Activated CD8-positive, alpha-beta T cell treated with anti-CD3 and anti-CD28 coated beads for 36 hours (primary cell): Measurements from ENCODE around the gene ALDH4A1. TPM values are rescaled to one million over a fixed set of nuclear protein-coding genes. Genes with fewer than 3 reads are reported as not detected.

Experiments
- ATAC-seq: fragments of 200-7000 bp; cut with Tn5 transposase; one replicate; pipeline ENCODE4 v1.10.0; 2021; ENCODE audit warnings: mild to moderate bottlenecking, moderate library complexity
- CTCF ChIA-PET: fragments of 350-600 bp; sonication (Branson Sonifier 250); formaldehyde crosslinking; loops from one replicate; lab custom pipeline; 2021; ENCODE audit warnings: antibody characterized with exemption; lab: Charles Lee
- POLR2A ChIA-PET: fragments of 350-600 bp; sonication (Branson Sonifier 250); formaldehyde crosslinking; loops from one replicate; lab custom pipeline; 2021; ENCODE audit warnings: antibody characterized with exemption; lab: Charles Lee
- DNase-seq: peaks from one replicate; pipeline ENCODE4 v3.0.0-alpha.2; 2020
- H3K27ac Mint-ChIP-seq: one replicate; pipeline ENCODE4 v1.8.0; 2021; ENCODE audit warnings: mild to moderate bottlenecking, mixed read lengths
- H3K27me3 Mint-ChIP-seq: one replicate; pipeline ENCODE4 v1.8.0; 2021; ENCODE audit warnings: mixed read lengths
- H3K36me3 Mint-ChIP-seq: one replicate; pipeline ENCODE4 v1.8.0; 2021; ENCODE audit warnings: low read depth, mixed read lengths
- H3K4me1 Mint-ChIP-seq: one replicate; pipeline ENCODE4 v1.8.0; 2021; ENCODE audit warnings: low read depth, mixed read lengths
- H3K4me3 Mint-ChIP-seq: one replicate; pipeline ENCODE4 v1.8.0; 2021; ENCODE audit warnings: mild to moderate bottlenecking, moderate library complexity, mixed read lengths
- H3K9me3 Mint-ChIP-seq: one replicate; pipeline ENCODE4 v1.8.0; 2021; ENCODE audit warnings: mixed read lengths
- intact Hi-C: fragments of 100-400 bp; cut with micrococcal nuclease; formaldehyde crosslinking; loops from one replicate; pipeline ENCODE4 v1.10.0; 2022
- total RNA-seq, 2 experiments: library from RNA; stranded (reverse); gene quantifications; one replicate each; pipeline ENCODE4 v1.2.3, GENCODE V29; 2021
- TF ChIP-seq, protein P1 (sequence below): fragments of 200-600 bp; IDR thresholded peaks from one replicate; pipeline ENCODE4 v1.8.0; 2022; ENCODE audit warnings: antibody characterized with exemption, mild to moderate bottlenecking

ALDH4A1 gene
- total RNA-seq, 2 experiments from 2014 or later: 3.9 to 4.3 TPM

DNA sequence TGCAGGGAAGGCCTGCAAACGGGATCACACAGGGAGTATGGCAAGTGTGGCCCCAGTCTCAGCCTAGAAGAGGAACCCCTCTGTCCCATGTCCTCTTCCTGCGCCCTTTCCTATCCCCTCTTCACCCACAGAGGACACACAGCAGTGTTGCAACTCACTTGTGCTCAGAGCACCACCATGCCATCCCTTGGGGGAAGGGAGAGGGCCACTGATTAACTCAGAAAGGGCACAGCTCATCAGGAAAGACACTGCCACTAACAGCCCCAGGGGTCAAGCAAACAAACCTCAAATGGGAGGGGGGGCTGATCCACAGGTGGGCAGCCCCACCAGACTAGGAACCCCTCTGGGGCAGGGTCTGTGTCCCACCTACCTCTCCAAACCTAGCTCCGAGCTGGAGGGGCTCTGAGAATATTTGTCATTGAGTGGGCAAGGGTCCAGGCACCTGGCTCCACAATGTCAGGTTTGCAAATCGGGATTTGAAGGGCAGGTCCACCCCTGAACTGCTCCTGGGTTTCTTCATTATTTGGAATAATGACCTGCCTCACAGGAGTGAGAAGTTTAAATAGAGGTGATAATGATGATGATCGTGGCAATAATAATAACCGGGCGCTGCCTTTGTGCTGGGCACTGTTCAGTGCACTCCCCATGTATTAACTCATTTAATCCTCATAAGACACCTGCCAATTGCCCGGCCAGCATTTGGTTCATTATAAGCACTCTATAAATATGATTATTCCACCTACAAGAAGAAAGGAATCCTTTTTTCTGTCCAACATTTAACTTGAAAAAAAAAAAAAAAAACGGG lies 1.0 kb downstream of the ALDH4A1 start:
- Mint-ChIP-seq H3K27ac (peak overlapping the region; percentile 82), H3K36me3 (no peaks in the 10 kb centered on the region), H3K27me3 (no peaks in the 10 kb centered on the region), H3K4me1 (peaks cover 22% of the 10 kb centered on the region), H3K4me3 (peak overlapping the region; percentile 87), H3K9me3 (no peaks in the 10 kb centered on the region)
- intact Hi-C loops: loop anchor here (10.0 kb wide), 1 partner anchor 173 kb away; no protein-coding TSS in a partner anchor
- TF ChIP-seq, protein P1, sequence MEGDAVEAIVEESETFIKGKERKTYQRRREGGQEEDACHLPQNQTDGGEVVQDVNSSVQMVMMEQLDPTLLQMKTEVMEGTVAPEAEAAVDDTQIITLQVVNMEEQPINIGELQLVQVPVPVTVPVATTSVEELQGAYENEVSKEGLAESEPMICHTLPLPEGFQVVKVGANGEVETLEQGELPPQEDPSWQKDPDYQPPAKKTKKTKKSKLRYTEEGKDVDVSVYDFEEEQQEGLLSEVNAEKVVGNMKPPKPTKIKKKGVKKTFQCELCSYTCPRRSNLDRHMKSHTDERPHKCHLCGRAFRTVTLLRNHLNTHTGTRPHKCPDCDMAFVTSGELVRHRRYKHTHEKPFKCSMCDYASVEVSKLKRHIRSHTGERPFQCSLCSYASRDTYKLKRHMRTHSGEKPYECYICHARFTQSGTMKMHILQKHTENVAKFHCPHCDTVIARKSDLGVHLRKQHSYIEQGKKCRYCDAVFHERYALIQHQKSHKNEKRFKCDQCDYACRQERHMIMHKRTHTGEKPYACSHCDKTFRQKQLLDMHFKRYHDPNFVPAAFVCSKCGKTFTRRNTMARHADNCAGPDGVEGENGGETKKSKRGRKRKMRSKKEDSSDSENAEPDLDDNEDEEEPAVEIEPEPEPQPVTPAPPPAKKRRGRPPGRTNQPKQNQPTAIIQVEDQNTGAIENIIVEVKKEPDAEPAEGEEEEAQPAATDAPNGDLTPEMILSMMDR: no peak
- DNase-seq: no peak
- CTCF ChIA-PET: interaction anchor here (1.3 to 5.2 kb wide), 3 partner anchors 12 to 157 kb away, joined by 4 to 32 read pairs (median 4); no protein-coding TSS in a partner anchor
- no peak for ATAC-seq
- POLR2A ChIA-PET: interaction anchor here (1.1 to 2.0 kb wide), 4 partner anchors 11 to 51 kb away, joined by 3 to 12 read pairs (median 4); no protein-coding TSS in a partner anchor

DNA sequence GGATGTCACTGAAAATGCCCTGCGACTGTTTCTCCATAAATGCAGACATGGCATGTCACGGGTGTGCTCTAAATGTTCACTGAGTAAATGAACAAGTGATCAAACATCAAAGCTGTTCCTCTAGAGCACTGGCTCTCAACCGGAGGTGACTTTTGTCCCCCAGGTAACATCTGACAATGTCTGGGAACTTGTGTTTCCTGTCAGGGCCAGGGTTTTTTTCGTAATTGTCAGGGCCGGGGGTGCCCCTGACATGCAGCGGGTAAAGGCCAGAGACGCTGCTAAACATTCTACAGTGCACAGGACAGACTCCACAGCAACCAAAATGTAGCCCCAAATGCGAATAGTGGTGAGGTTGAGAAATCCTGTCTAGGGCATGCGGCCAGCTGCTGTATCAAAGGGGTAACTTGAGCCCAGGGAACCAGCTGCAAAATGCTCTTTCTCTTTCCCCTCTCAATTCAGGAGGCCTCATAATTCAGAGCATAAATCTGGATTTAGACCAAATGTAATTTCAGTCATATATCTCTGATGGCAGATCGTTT lies 2.0 kb downstream of the ALDH4A1 start:
- Mint-ChIP-seq H3K27me3 (no peaks in the 10 kb centered on the region), H3K4me3 (no peak overlapping the region), H3K27ac (no peak overlapping the region), H3K4me1 (peaks cover 22% of the 10 kb centered on the region), H3K9me3 (no peaks in the 10 kb centered on the region), H3K36me3 (no peaks in the 10 kb centered on the region)
- CTCF ChIA-PET: interaction anchor here (1.2 to 5.2 kb wide), 5 partner anchors 8 to 25 kb away, joined by 3 to 32 read pairs (median 5); no protein-coding TSS in a partner anchor
- TF ChIP-seq, protein P1: no peak
- DNase-seq: peak; percentile 36
- intact Hi-C loops: loop anchor here (10.0 kb wide), 1 partner anchor 174 kb away; no protein-coding TSS in a partner anchor
- ATAC-seq: no peak
- POLR2A ChIA-PET: interaction anchor here (1.0 to 1.3 kb wide), 2 partner anchors 12 to 115 kb away, joined by 3 read pairs; no protein-coding TSS in a partner anchor

DNA sequence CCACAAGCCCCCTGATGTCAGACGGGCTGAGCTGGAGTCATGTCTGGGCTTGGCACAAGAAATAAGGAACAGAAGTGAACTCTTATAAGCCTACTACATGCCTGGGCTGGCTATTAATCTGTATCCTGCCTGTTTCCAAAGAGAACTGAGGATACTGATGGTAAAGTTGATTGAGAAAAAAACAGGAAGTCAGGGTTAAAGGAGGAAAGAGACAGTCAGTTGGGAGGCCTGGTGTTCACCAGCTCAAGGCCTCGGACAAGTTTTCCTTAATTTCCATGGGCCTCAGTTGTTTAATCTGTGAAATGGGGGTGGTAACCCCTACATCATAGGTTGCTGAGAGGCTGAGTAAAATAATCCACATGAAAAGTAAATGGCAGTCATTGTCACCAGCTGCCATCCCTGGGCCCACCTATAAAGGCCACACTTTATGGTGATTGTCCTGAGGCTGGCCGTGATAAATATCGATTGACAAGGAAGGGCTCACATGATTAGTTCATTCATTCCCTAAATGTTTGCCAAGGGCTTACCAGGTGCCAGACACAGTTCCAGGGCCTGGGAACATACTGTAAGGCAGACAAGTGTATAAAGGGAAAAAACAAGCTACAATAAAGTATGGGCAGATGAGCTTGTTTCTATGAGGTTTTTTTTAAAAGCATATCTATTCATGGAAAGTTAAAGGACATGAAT lies 2.8 kb downstream of the ALDH4A1 start:
- Mint-ChIP-seq H3K27me3 (no peaks in the 10 kb centered on the region), H3K36me3 (no peaks in the 10 kb centered on the region), H3K4me1 (peaks cover 22% of the 10 kb centered on the region), H3K27ac (no peak overlapping the region), H3K9me3 (no peaks in the 10 kb centered on the region), H3K4me3 (no peak overlapping the region)
- DNase-seq (no peak), ATAC-seq (no peak)
- intact Hi-C loops: loop anchor here (10.0 kb wide), 1 partner anchor 175 kb away; no protein-coding TSS in a partner anchor
- CTCF ChIA-PET: interaction anchor here (1.2 to 5.2 kb wide), 4 partner anchors 9 to 24 kb away, joined by 3 to 32 read pairs (median 6); no protein-coding TSS in a partner anchor
- POLR2A ChIA-PET: interaction anchor here (0.6 to 1.3 kb wide), 6 partner anchors 13 to 361 kb away, joined by 3 read pairs; no protein-coding TSS in a partner anchor
- TF ChIP-seq, protein P1: no peak

DNA sequence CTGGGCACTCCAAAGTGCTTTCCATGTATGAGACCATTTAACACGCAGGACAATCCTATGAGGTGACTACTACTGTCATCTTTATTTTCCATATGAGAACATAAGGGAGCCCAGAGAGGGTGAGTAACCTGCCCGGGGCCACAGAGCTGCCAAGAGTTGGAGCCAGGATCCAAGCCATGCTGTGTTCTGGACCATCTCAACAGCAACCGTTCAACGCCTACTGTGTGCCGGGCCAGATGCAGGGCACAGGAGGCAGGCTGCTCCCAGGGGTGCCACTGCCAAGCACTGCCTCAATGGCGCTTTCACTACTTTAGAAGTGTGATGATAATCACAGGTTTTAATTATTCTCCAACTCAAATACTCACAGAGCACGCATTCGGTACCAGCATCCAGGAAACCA lies 3.8 kb downstream of the ALDH4A1 start:
- ChIA-PET CTCF (interaction anchor here (1.5 to 2.0 kb wide), 3 partner anchors 8 to 23 kb away, joined by 4 to 9 read pairs (median 5); no protein-coding TSS in a partner anchor), POLR2A (interaction anchor here (0.7 to 0.9 kb wide), 3 partner anchors 27 to 362 kb away, joined by 3 read pairs; no protein-coding TSS in a partner anchor)
- no peaks in the 10 kb centered on the region for H3K27me3 Mint-ChIP-seq
- H3K9me3 Mint-ChIP-seq: no peaks in the 10 kb centered on the region
- H3K4me1 Mint-ChIP-seq: peaks cover 22% of the 10 kb centered on the region
- H3K27ac Mint-ChIP-seq: no peak overlapping the region
- ATAC-seq (no peak), DNase-seq (no peak)
- H3K4me3 Mint-ChIP-seq: no peak overlapping the region
- intact Hi-C loops: no loop called here
- TF ChIP-seq, protein P1: no peak
- no peaks in the 10 kb centered on the region for H3K36me3 Mint-ChIP-seq
